Progenitor cell of endocrine pancreas (in vitro differentiated cells): Measurements from ENCODE around the gene PRPF6. TPM values are rescaled to one million over a fixed set of nuclear protein-coding genes. Genes with fewer than 3 reads are reported as not detected.

Experiments used
- DNase-seq: peaks from one replicate; pipeline ENCODE4 v3.0.0; 2021; ENCODE audit warnings: low spot score; ENCODE audit not compliant: unreplicated experiment
- H3K27ac Mint-ChIP-seq: 2 replicates; pipeline ENCODE4 v1.8.0; 2021; ENCODE audit warnings: mild to moderate bottlenecking, moderate library complexity, mixed read lengths
- H3K27me3 Mint-ChIP-seq: 2 replicates; pipeline ENCODE4 v1.8.0; 2021; ENCODE audit warnings: mixed read lengths
- H3K36me3 Mint-ChIP-seq: 2 replicates; pipeline ENCODE4 v1.8.0; 2022; ENCODE audit warnings: mixed read lengths; ENCODE audit not compliant: insufficient read depth
- H3K4me1 Mint-ChIP-seq: 2 replicates; pipeline ENCODE4 v1.8.0; 2021; ENCODE audit warnings: low read depth, mixed read lengths
- H3K4me3 Mint-ChIP-seq: 2 replicates; pipeline ENCODE4 v1.8.0; 2021; ENCODE audit warnings: low read depth, mild to moderate bottlenecking, moderate library complexity, mixed read lengths
- H3K9me3 Mint-ChIP-seq: 2 replicates; pipeline ENCODE4 v1.8.0; 2021; ENCODE audit warnings: low read depth, mixed read lengths
- CTCF ChIP-seq: fragments of 200-600 bp; sonication (generic); IDR thresholded peaks from one replicate; pipeline ENCODE4 v1.5.0; 2021; ENCODE audit warnings: antibody characterized with exemption, mild to moderate bottlenecking; ENCODE audit not compliant: unreplicated experiment
- total RNA-seq: library from RNA; stranded (reverse); gene quantifications from 2 replicates; pipeline ENCODE4 v1.2.1, GENCODE V29; 2021

Gene PRPF6
- total RNA-seq, 1 donor from 2014 or later: 76.4 TPM

- peaks cover 7% of the 10 kb centered on the region for H3K36me3 Mint-ChIP-seq
- peaks cover 16% of the 10 kb centered on the region for H3K4me1 Mint-ChIP-seq
- H3K4me3 Mint-ChIP-seq: peak overlapping the region; percentile 37
- no peak for TF ChIP-seq CTCF
- peaks cover 16% of the 10 kb centered on the region for H3K27me3 Mint-ChIP-seq
- no peak overlapping the region for H3K27ac Mint-ChIP-seq
- no peak for DNase-seq
- no peaks in the 10 kb centered on the region for H3K9me3 Mint-ChIP-seq
Observed at GRCh38 chr20:64037498-64038213, 56.7 kb downstream of the PRPF6 start.

GRCh38 chr20:64038224-64038564 lies 57.3 kb downstream of the PRPF6 start:
- no peaks in the 10 kb centered on the region for H3K9me3 Mint-ChIP-seq
- no peak for TF ChIP-seq CTCF
- peaks cover 7% of the 10 kb centered on the region for H3K36me3 Mint-ChIP-seq
- no peak for DNase-seq
- peaks cover 16% of the 10 kb centered on the region for H3K27me3 Mint-ChIP-seq
- H3K27ac Mint-ChIP-seq: no peak overlapping the region
- peaks cover 16% of the 10 kb centered on the region for H3K4me1 Mint-ChIP-seq
- H3K4me3 Mint-ChIP-seq: no peak overlapping the region

- peaks cover 5% of the 10 kb centered on the region for H3K36me3 Mint-ChIP-seq
- peak; percentile 66 for TF ChIP-seq CTCF
- peak; percentile 78 for DNase-seq
- H3K4me1 Mint-ChIP-seq: peaks cover 16% of the 10 kb centered on the region
- H3K4me3 Mint-ChIP-seq: peak overlapping the region; percentile 60
- H3K27ac Mint-ChIP-seq: no peak overlapping the region
- H3K27me3 Mint-ChIP-seq: peaks cover 20% of the 10 kb centered on the region
- no peaks in the 10 kb centered on the region for H3K9me3 Mint-ChIP-seq
Observed at GRCh38 chr20:64038565-64039292, 57.8 kb downstream of the PRPF6 start.

- Mint-ChIP-seq H3K27me3 (peaks cover 28% of the 10 kb centered on the region), H3K27ac (no peak overlapping the region), H3K9me3 (no peaks in the 10 kb centered on the region), H3K4me3 (peak overlapping the region; percentile 60), H3K36me3 (no peaks in the 10 kb centered on the region), H3K4me1 (peaks cover 16% of the 10 kb centered on the region)
- TF ChIP-seq CTCF: no peak
- no peak for DNase-seq
Observed at GRCh38 chr20:64039293-64040160, 58.6 kb downstream of the PRPF6 start.
